ENCODE results near the gene SLC39A11.

The SLC39A11 gene

GRCh38 chr17:72705905-72706395 lies 386.5 kb downstream of the SLC39A11 start:
- DNase-seq, result no peak

GRCh38 chr17:72702998-72703397 lies 389.5 kb downstream of the SLC39A11 start:
- DNase-seq, result no peak

- no peak for DNase-seq
Measured at GRCh38 chr17:72702136-72702735, 390.3 kb downstream of the SLC39A11 start.

GRCh38 chr17:72700226-72700625 lies 392.3 kb downstream of the SLC39A11 start:
- DNase-seq, result no peak

GRCh38 chr17:72699545-72699944 lies 392.9 kb downstream of the SLC39A11 start:
- no peak for DNase-seq

GRCh38 chr17:72697602-72698146 lies 394.8 kb downstream of the SLC39A11 start:
- DNase-seq, result no peak

GRCh38 chr17:72696721-72697120 lies 395.8 kb downstream of the SLC39A11 start:
- no peak for DNase-seq

- no peak for DNase-seq
Measured at GRCh38 chr17:72696156-72696555, 396.3 kb downstream of the SLC39A11 start.

- no peak for DNase-seq
Measured at GRCh38 chr17:72693956-72694355, 398.5 kb downstream of the SLC39A11 start.

- DNase-seq, result no peak
Measured at GRCh38 chr17:72693151-72693878, 399.2 kb downstream of the SLC39A11 start.

GRCh38 chr17:72692676-72693075 lies 399.8 kb downstream of the SLC39A11 start:
- DNase-seq, result no peak

- DNase-seq, result no peak
Measured at GRCh38 chr17:72691586-72691985, 400.9 kb downstream of the SLC39A11 start.

GRCh38 chr17:72691017-72691416 lies 401.5 kb downstream of the SLC39A11 start:
- DNase-seq, result no peak

GRCh38 chr17:72687886-72688285 lies 404.6 kb downstream of the SLC39A11 start:
- no peak for DNase-seq

- no peak for DNase-seq
Measured at GRCh38 chr17:72684405-72685020, 408.0 kb downstream of the SLC39A11 start.

GRCh38 chr17:72683506-72684404 lies 408.7 kb downstream of the SLC39A11 start:
- no peak for DNase-seq

GRCh38 chr17:72682605-72683004 lies 409.9 kb downstream of the SLC39A11 start:
- DNase-seq, result no peak

GRCh38 chr17:72681844-72682243 lies 410.6 kb downstream of the SLC39A11 start:
- DNase-seq, result no peak

GRCh38 chr17:72677714-72678390 lies 414.6 kb downstream of the SLC39A11 start:
- DNase-seq, result no peak

GRCh38 chr17:72677108-72677507 lies 415.4 kb downstream of the SLC39A11 start:
- DNase-seq, result no peak

GRCh38 chr17:72672729-72673128 lies 419.8 kb downstream of the SLC39A11 start:
- no peak for DNase-seq

- no peak for DNase-seq
Measured at GRCh38 chr17:72671016-72671415, 421.5 kb downstream of the SLC39A11 start.
